SU-DHL-6 (cell line): ENCODE data around the gene SLC52A3.
"Not testable (repeated sequence)": the region's sequence is repeated elsewhere in the genome, so short reads cannot be mapped to it uniquely, and the experiment has no call there.

Experiments used
- H2AFZ ChIP-seq: fragments of 200-600 bp; sonication (generic); 2 replicates; pipeline ENCODE4 v1.6.1; 2014; ENCODE audit warnings: low read depth, mild to moderate bottlenecking, moderate library complexity, mixed read lengths, antibody characterized with exemption, low read length; ENCODE audit not compliant: severe bottlenecking
- H3F3A ChIP-seq: fragments of 200-600 bp; shearing (Covaris generic); 2 replicates; pipeline ENCODE4 v1.6.0; 2016; ENCODE audit warnings: antibody characterized with exemption, mild to moderate bottlenecking; ENCODE audit not compliant: insufficient read depth
- H3K27ac ChIP-seq: fragments of 200-600 bp; sonication (generic); 2 replicates; pipeline ENCODE4 v1.5.1; 2016; ENCODE audit warnings: low read depth, mild to moderate bottlenecking, low read length, moderate library complexity, mixed read lengths
- H3K27me3 ChIP-seq: fragments of 200-600 bp; sonication (generic), shearing (Covaris generic); 2 replicates; pipeline ENCODE4 v1.6.0; 2014; ENCODE audit warnings: mild to moderate bottlenecking, low read length
- H3K36me3 ChIP-seq: fragments of 200-600 bp; sonication (generic); 2 replicates; pipeline ENCODE4 v1.6.1; 2014; ENCODE audit warnings: mild to moderate bottlenecking, low read length, mixed read lengths
- H3K4me2 ChIP-seq: fragments of 300-600, 200-600 bp; shearing (Covaris generic), sonication (generic); 2 replicates; pipeline ENCODE4 v1.6.0; 2014; ENCODE audit warnings: low read length, low read depth, mild to moderate bottlenecking; ENCODE audit not compliant: poor library complexity, severe bottlenecking
- H3K4me3 ChIP-seq: fragments of 200-600 bp; sonication (generic); 2 replicates; pipeline ENCODE4 v1.5.1; 2014; ENCODE audit warnings: antibody characterized with exemption, low read length, mild to moderate bottlenecking, mixed read lengths; ENCODE audit not compliant: insufficient read depth, poor library complexity, severe bottlenecking
- H3K79me2 ChIP-seq: fragments of 200-600 bp; sonication (generic); 2 replicates; pipeline ENCODE4 v1.6.1; 2014; ENCODE audit warnings: mild to moderate bottlenecking, low read length, moderate library complexity; ENCODE audit not compliant: insufficient read depth
- H3K9ac ChIP-seq: fragments of 200-600 bp; sonication (generic); 2 replicates; pipeline ENCODE4 v1.7.0; 2014; ENCODE audit warnings: mild to moderate bottlenecking, low read length
- H3K9me2 ChIP-seq: fragments of 200-600 bp; sonication (generic); replicated peaks from 2 replicates; pipeline ENCODE4 v1.6.1; 2014; ENCODE audit warnings: low read length; ENCODE audit not compliant: insufficient read depth
- H3K9me3 ChIP-seq: fragments of 200-600 bp; sonication (generic); 2 replicates; pipeline ENCODE4 v1.6.1; 2014; ENCODE audit warnings: low read length, mixed read lengths; ENCODE audit not compliant: insufficient read depth
- H4K20me1 ChIP-seq: fragments of 200-600 bp; sonication (generic); 2 replicates; pipeline ENCODE4 v1.6.1; 2014; ENCODE audit warnings: low read depth, mild to moderate bottlenecking, antibody characterized with exemption, low read length, moderate library complexity, mixed read lengths
- CTCF ChIP-seq: fragments of 200-600 bp; sonication (generic); IDR thresholded peaks from one replicate; pipeline ENCODE4 v1.5.1; 2017; ENCODE audit warnings: antibody characterized with exemption, mild to moderate bottlenecking, low read length, moderate library complexity; ENCODE audit not compliant: insufficient read depth, poor library complexity, severe bottlenecking
- EZH2phosphoT487 ChIP-seq: fragments of 200-600 bp; sonication (generic), shearing (Covaris generic); conservative IDR thresholded peaks from 2 replicates; pipeline ENCODE4 v1.6.1; 2018; ENCODE audit warnings: mild to moderate bottlenecking, antibody characterized with exemption, low read length, moderate library complexity, mixed read lengths

Gene SLC52A3

GRCh38 chr20:813390-813789, 45.1 kb upstream of the SLC52A3 start:
- Histone ChIP-seq H3K36me3 (no peaks in the 10 kb centered on the region), H4K20me1 (no peaks in the 10 kb centered on the region), H3F3A (no peaks in the 10 kb centered on the region), H3K27me3 (no peaks in the 10 kb centered on the region), H3K79me2 (no peaks in the 10 kb centered on the region), H2AFZ (no peak overlapping the region), H3K4me3 (no peak overlapping the region), H3K9me3 (no peaks in the 10 kb centered on the region; the same call in 1 of the 2 replicates), H3K27ac (no peak overlapping the region), H3K9me2 (no peaks in the 10 kb centered on the region), H3K9ac (no peak overlapping the region), H3K4me2 (no peak overlapping the region)
- TF ChIP-seq CTCF = no peak
- no peak for TF ChIP-seq EZH2phosphoT487

GRCh38 chr20:812435-812814, 44.1 kb upstream of the SLC52A3 start:
- H4K20me1 ChIP-seq, H2AFZ ChIP-seq, H3K9me3 ChIP-seq, H3K4me3 ChIP-seq, H3K4me2 ChIP-seq, H3F3A ChIP-seq, H3K9me2 ChIP-seq, H3K36me3 ChIP-seq, H3K27me3 ChIP-seq, H3K79me2 ChIP-seq, H3K27ac ChIP-seq, H3K9ac ChIP-seq: not testable (repeated sequence)

GRCh38 chr20:811776-812434, 43.6 kb upstream of the SLC52A3 start:
- not testable (repeated sequence) for H3F3A ChIP-seq, H2AFZ ChIP-seq, H4K20me1 ChIP-seq, H3K4me3 ChIP-seq, H3K27me3 ChIP-seq, H3K9ac ChIP-seq, H3K79me2 ChIP-seq, H3K9me3 ChIP-seq, H3K9me2 ChIP-seq, H3K27ac ChIP-seq, H3K4me2 ChIP-seq, H3K36me3 ChIP-seq

GRCh38 chr20:805713-806112, 37.4 kb upstream of the SLC52A3 start:
- no peak overlapping the region for H3K27ac ChIP-seq

More at GRCh38 chr20:805713-806112, 37.4 kb upstream of the SLC52A3 start:
- TF ChIP-seq CTCF (no peak), EZH2phosphoT487 (no peak)
- no peak overlapping the region for H3K4me3 ChIP-seq
- H2AFZ ChIP-seq = no peak overlapping the region
- H3K79me2 ChIP-seq = no peaks in the 10 kb centered on the region
- H4K20me1 ChIP-seq = no peaks in the 10 kb centered on the region
- H3F3A ChIP-seq = no peaks in the 10 kb centered on the region
- H3K9ac ChIP-seq = no peak overlapping the region
- no peak overlapping the region for H3K4me2 ChIP-seq
- peaks cover 9% of the 10 kb centered on the region; the same call in 1 of the 2 replicates for H3K9me3 ChIP-seq
- no peaks in the 10 kb centered on the region for H3K9me2 ChIP-seq
- H3K27me3 ChIP-seq = no peaks in the 10 kb centered on the region
- H3K36me3 ChIP-seq = peaks cover 3% of the 10 kb centered on the region; the same call in 1 of the 2 replicates
